ENCODE results near the gene MAPK12.
A peak's percentile ranks its signal among the peaks of the same experiment; 100 is the strongest.
"Not testable (repeated sequence)": the region's sequence is repeated elsewhere in the genome, so short reads cannot be mapped to it uniquely, and the experiment has no call there.

Gene MAPK12

GRCh38 chr22:50217543-50218152, 43.8 kb downstream of the MAPK12 start:
- DNase-seq: no peak

GRCh38 chr22:50216684-50217520, 44.6 kb downstream of the MAPK12 start:
- no peak for DNase-seq

- DNase-seq: no peak
Observed at GRCh38 chr22:50216055-50216683, 45.3 kb downstream of the MAPK12 start.

GRCh38 chr22:50215297-50216054, 46.0 kb downstream of the MAPK12 start:
- DNase-seq: no peak

- DNase-seq: no peak
Observed at GRCh38 chr22:50213263-50213662, 48.2 kb downstream of the MAPK12 start.

- DNase-seq: no peak
Observed at GRCh38 chr22:50211147-50211546, 50.3 kb downstream of the MAPK12 start.

- no peak for DNase-seq
Observed at GRCh38 chr22:50210378-50211139, 50.9 kb downstream of the MAPK12 start.

GRCh38 chr22:50209893-50210292, 51.6 kb downstream of the MAPK12 start:
- peak in 19 of 51 donors; percentile 9 to 67 (median 36) for DNase-seq

GRCh38 chr22:50208939-50209892, 52.3 kb downstream of the MAPK12 start:
- DNase-seq: no peak

- no peak for DNase-seq
Observed at GRCh38 chr22:50208430-50208938, 53.0 kb downstream of the MAPK12 start.

- no peak for DNase-seq
Observed at GRCh38 chr22:50207383-50208140, 53.9 kb downstream of the MAPK12 start.

GRCh38 chr22:50206599-50206998, 54.9 kb downstream of the MAPK12 start:
- peak in 5 of 51 donors; percentile 27 to 71 (median 36) for DNase-seq

- no peak for DNase-seq
Observed at GRCh38 chr22:50205781-50206569, 55.5 kb downstream of the MAPK12 start.

- DNase-seq: not testable (repeated sequence)
Observed at GRCh38 chr22:50204998-50205397, 56.5 kb downstream of the MAPK12 start.

GRCh38 chr22:50204571-50204970, 56.9 kb downstream of the MAPK12 start:
- DNase-seq: no peak

GRCh38 chr22:50203288-50203687, 58.2 kb downstream of the MAPK12 start:
- DNase-seq: no peak
